Measurements from ENCODE around the gene BCL3.

Gene BCL3

DNA sequence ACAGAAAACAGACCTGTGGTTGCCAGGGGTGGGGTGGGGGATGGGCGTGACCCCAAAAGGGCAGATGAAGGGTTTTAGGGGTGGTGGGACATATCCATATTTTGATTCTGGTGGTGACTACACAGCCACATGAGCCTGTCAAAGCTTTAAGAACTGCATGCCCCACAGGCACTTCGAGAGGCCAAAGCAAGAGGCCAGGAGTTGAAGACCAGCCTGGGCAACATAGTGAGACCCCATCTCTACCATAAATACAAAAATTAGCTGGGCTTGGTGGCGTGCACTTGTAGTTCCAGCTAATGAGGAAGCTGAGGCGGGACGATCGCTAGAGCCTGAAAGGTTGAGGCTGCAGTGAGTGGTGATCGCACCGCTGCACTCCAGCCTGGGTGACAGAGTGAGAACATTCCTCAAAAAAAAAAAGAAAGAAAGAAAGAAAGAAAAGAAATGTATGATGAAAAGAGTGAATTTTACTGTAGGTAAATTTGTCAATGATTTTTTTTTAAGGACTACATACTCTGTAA, 18.9 kb upstream of the BCL3 start:
- H3K4me3 ChIP-seq (ENCODE audit: low read depth, low read length): no peak overlapping the region
- TF ChIP-seq, protein P1, sequence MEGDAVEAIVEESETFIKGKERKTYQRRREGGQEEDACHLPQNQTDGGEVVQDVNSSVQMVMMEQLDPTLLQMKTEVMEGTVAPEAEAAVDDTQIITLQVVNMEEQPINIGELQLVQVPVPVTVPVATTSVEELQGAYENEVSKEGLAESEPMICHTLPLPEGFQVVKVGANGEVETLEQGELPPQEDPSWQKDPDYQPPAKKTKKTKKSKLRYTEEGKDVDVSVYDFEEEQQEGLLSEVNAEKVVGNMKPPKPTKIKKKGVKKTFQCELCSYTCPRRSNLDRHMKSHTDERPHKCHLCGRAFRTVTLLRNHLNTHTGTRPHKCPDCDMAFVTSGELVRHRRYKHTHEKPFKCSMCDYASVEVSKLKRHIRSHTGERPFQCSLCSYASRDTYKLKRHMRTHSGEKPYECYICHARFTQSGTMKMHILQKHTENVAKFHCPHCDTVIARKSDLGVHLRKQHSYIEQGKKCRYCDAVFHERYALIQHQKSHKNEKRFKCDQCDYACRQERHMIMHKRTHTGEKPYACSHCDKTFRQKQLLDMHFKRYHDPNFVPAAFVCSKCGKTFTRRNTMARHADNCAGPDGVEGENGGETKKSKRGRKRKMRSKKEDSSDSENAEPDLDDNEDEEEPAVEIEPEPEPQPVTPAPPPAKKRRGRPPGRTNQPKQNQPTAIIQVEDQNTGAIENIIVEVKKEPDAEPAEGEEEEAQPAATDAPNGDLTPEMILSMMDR (IDR thresholded peaks at IDR 0.05; ENCODE audit: low read depth, low read length): no peak

DNA sequence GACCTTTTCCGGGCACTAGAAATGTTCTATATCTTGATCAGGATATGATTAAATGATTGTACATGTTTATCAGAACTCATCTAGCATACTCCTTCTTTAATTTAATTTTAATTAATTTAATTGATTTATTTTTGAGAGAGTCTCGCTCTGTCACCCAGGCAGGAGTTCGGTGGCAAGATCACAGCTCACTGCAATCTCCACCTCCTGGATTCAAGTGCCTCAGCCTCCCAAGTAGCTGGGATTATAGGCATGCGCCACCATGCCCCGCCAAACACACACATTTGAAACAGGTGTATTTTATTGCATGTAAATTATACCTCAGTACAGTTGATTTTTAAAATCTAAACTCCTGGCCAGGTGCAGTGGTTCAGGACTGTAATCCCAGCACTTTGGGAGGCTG, 17.4 kb upstream of the BCL3 start:
- no peak overlapping the region for H3K4me3 ChIP-seq (ENCODE audit: low read depth, low read length)
- TF ChIP-seq, protein P1 (IDR thresholded peaks at IDR 0.05; ENCODE audit: low read depth, low read length): no peak

DNA sequence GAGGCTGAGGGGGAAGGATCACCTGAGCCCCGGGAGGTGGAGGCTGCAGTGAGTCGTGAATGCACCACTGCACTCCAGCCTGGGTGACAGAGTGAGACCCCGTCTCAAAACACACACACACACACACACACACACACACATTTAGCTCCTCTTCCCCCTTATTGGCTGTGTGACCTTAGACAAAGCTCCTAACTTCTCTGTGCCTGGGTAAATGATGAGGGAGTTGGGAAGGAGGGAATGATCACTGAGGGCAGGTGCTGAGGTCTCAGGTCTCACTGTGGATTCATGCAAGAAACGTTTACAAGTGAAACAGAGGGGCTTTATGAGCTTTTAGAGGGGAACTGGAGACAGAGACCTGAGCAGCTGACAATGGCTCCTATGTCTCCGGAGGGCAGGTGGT, 16.9 kb upstream of the BCL3 start:
- H3K4me3 ChIP-seq (ENCODE audit: low read depth, low read length): no peak overlapping the region
- TF ChIP-seq, protein P1 (IDR thresholded peaks at IDR 0.05; ENCODE audit: low read depth, low read length): no peak

DNA sequence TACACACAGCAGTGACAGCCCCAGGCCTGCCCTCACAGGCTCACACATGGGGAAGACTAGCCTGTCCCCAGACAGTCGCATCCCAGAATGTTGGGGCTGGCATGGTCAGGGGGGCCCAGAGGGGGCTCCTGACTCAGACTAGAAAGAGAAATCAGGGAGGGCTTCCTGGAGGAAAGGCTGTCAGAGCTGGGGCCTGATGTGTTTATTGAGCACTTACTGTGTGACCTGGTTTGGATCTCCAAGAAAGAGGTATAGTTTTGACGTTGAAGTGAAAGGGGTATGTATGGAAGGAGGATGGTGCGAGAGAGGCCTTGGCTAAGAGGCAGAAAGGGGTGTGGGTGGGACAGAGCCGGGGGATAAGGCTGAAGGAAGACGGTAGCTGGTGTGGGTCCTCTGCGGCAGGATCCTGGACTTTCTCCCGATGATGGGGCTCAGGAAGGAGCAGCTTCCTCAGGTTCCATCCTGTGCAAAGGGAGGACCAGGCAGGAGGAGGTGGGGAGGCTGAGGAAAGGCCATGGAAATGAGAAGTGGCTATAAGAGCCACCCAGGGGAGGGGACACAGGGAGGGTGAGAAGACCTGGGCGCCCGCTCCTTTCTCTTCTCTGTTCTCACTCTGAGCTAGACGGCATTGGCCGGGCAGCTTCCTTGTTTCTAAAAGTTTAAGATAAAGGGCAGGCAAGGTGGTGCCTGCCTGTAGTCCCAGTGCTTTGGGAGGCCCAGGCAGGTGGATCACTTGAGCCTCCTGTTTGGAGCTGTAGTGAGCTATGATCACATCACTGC, 16.1 kb upstream of the BCL3 start:
- H3K4me3 ChIP-seq (ENCODE audit: low read depth, low read length): no peak overlapping the region
- TF ChIP-seq, protein P1 (IDR thresholded peaks at IDR 0.05; ENCODE audit: low read depth, low read length): no peak

DNA sequence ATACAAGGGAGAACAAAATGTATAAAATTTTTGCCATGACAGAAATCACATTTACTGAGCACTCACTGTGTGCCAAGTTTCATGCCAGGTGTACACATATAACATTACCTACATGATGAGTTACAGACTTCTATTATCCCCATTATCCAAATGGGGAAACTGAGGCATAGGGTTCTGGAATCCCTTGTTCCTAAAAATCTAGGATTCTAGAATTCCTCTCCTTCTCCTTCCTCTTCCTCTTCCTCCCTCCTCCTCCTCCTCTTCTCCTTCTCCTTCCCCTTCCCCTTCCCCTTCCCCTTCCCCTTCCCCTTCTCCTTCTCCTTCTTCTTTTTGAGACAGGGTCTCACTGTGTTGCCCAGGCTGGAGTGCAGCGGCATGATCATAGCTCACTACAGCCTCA, 14.2 kb upstream of the BCL3 start:
- no peak overlapping the region for H3K4me3 ChIP-seq (ENCODE audit: low read depth, low read length)
- TF ChIP-seq, protein P1 (IDR thresholded peaks at IDR 0.05; ENCODE audit: low read depth, low read length): no peak

DNA sequence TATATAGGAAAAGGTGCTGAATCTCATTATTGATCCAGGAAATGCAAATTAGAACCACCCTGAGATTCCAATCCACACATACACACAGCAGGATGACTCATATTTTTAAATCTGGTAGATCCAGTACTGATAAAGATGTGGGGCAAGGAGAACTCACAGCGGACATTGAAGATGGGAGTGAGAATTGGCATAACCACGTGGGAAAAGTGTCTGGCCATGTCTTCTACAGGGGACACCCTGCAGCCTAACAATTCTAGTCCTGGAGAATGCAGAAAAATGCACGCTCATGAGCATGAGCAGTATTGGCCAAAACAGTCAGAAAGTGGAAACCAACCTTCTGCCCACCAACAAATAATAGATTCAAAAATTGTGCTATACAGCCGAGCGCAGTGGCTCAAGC, 13.5 kb upstream of the BCL3 start:
- H3K4me3 ChIP-seq (ENCODE audit: low read depth, low read length): no peak overlapping the region
- TF ChIP-seq, protein P1 (IDR thresholded peaks at IDR 0.05; ENCODE audit: low read depth, low read length): no peak

DNA sequence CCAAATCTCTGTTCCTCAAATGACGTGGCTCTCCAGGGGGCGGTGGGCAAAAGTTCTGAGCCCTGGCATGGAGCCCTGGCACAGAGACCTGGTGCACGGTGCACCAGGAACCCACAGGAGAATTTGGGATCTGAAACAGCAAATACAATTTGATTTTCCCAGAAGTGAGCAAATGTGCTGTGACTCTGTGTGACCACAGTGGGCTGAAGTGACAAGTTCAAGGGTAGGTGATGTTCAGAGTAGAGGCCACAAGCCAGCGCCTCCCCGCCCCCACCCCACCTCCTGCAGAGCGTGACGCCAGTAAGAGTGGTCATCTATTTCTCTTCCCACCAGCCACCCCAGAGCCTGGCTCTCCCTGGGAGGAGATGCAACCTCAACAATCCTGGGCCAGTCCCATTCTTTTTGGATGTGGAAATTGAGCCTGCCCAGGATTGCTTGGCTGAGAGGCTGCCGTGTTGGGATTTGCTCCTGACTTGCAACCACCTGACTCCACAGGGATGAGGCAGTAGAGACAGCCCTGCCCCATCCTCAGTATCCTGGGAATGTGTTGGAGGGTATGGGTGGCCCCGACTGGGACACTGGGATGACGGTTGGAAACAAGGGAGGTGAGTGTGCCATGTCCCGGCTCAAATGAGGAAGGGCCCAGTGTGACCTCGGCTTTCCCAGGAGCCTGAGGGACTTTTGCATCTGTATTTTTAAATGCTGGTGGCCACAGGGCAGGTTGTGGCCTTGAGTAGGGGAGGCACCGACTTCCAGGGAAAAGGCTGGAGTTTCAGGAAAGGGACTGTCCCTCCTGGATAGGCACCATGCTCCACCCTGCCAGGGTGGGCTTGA, 11.1 kb upstream of the BCL3 start:
- TF ChIP-seq, protein P1 (IDR thresholded peaks at IDR 0.05; ENCODE audit: low read depth, low read length): no peak
- H3K4me3 ChIP-seq (ENCODE audit: low read depth, low read length): no peak overlapping the region

Data from WI38 (cell line).